ENCODE data around the gene PFKP. TPM values are rescaled to one million over a fixed set of nuclear protein-coding genes. Genes with fewer than 3 reads are reported as not detected.
"Not testable (repeated sequence)": the region's sequence is repeated elsewhere in the genome, so short reads cannot be mapped to it uniquely, and the experiment has no call there.

The PFKP gene
- polyA plus RNA-seq, 6 donors from 2014 or later = 26.3 to 51.2 (median 39.7) TPM

GRCh38 chr10:3053155-3053554 is 14.2 kb upstream of the PFKP start:
- peaks cover 0 to 4% (median 0%) of the 10 kb centered on the region in 7 donors for H3K9me3 Mint-ChIP-seq
- no peak for ATAC-seq (ENCODE audit: low read depth in 2 of 2)
- no peaks in the 10 kb centered on the region for H3K36me3 Mint-ChIP-seq
- no peak for DNase-seq
- H3K4me3 Mint-ChIP-seq = no peak overlapping the region
- H3K4me1 Mint-ChIP-seq = no peaks in the 10 kb centered on the region
- H3K27me3 Mint-ChIP-seq = peaks cover 23 to 37% (median 27%) of the 10 kb centered on the region in 3 donors
- H3K27ac Mint-ChIP-seq = no peak overlapping the region

GRCh38 chr10:3054183-3054850 is 13.0 kb upstream of the PFKP start:
- Mint-ChIP-seq H3K27me3 (peaks cover 20 to 30% (median 27%) of the 10 kb centered on the region in 3 donors), H3K4me1 (no peaks in the 10 kb centered on the region), H3K9me3 (peaks cover 0 to 4% (median 0%) of the 10 kb centered on the region in 7 donors), H3K4me3 (no peak overlapping the region), H3K36me3 (no peaks in the 10 kb centered on the region), H3K27ac (no peak overlapping the region)
- DNase-seq (no peak), ATAC-seq (ENCODE audit: low read depth in 2 of 2) (no peak)

- Mint-ChIP-seq H3K4me3 (no peak overlapping the region), H3K9me3 (peaks cover 0 to 4% (median 0%) of the 10 kb centered on the region in 7 donors), H3K36me3 (no peaks in the 10 kb centered on the region), H3K27me3 (peaks cover 16 to 27% (median 26%) of the 10 kb centered on the region in 3 donors), H3K4me1 (no peaks in the 10 kb centered on the region), H3K27ac (no peak overlapping the region)
- no peak for DNase-seq
- no peak for ATAC-seq (ENCODE audit: low read depth in 2 of 2)
These were observed 12.5 kb upstream of the PFKP start for GRCh38 chr10:3054851-3055199.

GRCh38 chr10:3056280-3057037 is 10.9 kb upstream of the PFKP start:
- no peak overlapping the region for H3K4me3 Mint-ChIP-seq
- peaks cover 0 to 4% (median 0%) of the 10 kb centered on the region in 7 donors for H3K9me3 Mint-ChIP-seq
- H3K27me3 Mint-ChIP-seq = peaks cover 8 to 22% (median 17%) of the 10 kb centered on the region in 3 donors
- H3K4me1 Mint-ChIP-seq = no peaks in the 10 kb centered on the region
- H3K27ac Mint-ChIP-seq = peak overlapping the region in 2 of 6 donors; percentile 37 to 62
- ATAC-seq (ENCODE audit: low read depth in 2 of 2) = no peak
- no peak for DNase-seq
- H3K36me3 Mint-ChIP-seq = no peaks in the 10 kb centered on the region

- ATAC-seq (ENCODE audit: low read depth in 2 of 2) (no peak), DNase-seq (no peak)
- Mint-ChIP-seq H3K27me3 (peaks cover 8 to 22% (median 17%) of the 10 kb centered on the region in 3 donors), H3K4me1 (no peaks in the 10 kb centered on the region), H3K4me3 (no peak overlapping the region), H3K9me3 (peaks cover 0 to 4% (median 0%) of the 10 kb centered on the region in 7 donors), H3K36me3 (no peaks in the 10 kb centered on the region), H3K27ac (peak overlapping the region in 1 of 6 donors; percentile 17)
These were observed 9.4 kb upstream of the PFKP start for GRCh38 chr10:3057946-3058345.

- H3K4me1 Mint-ChIP-seq = peaks cover 4 to 6% (median 4%) of the 10 kb centered on the region in 3 donors
- no peaks in the 10 kb centered on the region for H3K36me3 Mint-ChIP-seq
- ATAC-seq (ENCODE audit: low read depth in 2 of 2) = no peak
- no peak for DNase-seq
- peaks cover 8 to 21% (median 8%) of the 10 kb centered on the region in 3 donors for H3K27me3 Mint-ChIP-seq
- no peaks in the 10 kb centered on the region for H3K9me3 Mint-ChIP-seq
- peak overlapping the region in 1 of 6 donors; percentile 49 for H3K27ac Mint-ChIP-seq
- H3K4me3 Mint-ChIP-seq = no peak overlapping the region
These were observed 7.4 kb upstream of the PFKP start for GRCh38 chr10:3059974-3060373.

- Mint-ChIP-seq H3K27ac (no peak overlapping the region), H3K4me3 (no peak overlapping the region), H3K36me3 (no peaks in the 10 kb centered on the region), H3K4me1 (peaks cover 4 to 6% (median 4%) of the 10 kb centered on the region in 3 donors), H3K9me3 (no peaks in the 10 kb centered on the region), H3K27me3 (peaks cover 8 to 19% (median 8%) of the 10 kb centered on the region in 3 donors)
- no peak for DNase-seq
- ATAC-seq (ENCODE audit: low read depth in 2 of 2) = peak; percentile 36 to 43
These were observed 6.9 kb upstream of the PFKP start for GRCh38 chr10:3060481-3060889.

GRCh38 chr10:3061323-3061898 is 5.9 kb upstream of the PFKP start:
- not testable (repeated sequence) for H3K9me3 Mint-ChIP-seq; H3K36me3 Mint-ChIP-seq; H3K4me3 Mint-ChIP-seq; ATAC-seq (ENCODE audit: low read depth in 2 of 2); DNase-seq; H3K27ac Mint-ChIP-seq
- Mint-ChIP-seq H3K4me1 (peaks cover 9 to 14% (median 10%) of the 10 kb centered on the region in 3 donors), H3K27me3 (peaks cover 5 to 14% (median 5%) of the 10 kb centered on the region in 3 donors)

GRCh38 chr10:3062502-3063186 is 4.7 kb upstream of the PFKP start:
- DNase-seq (no peak), ATAC-seq (ENCODE audit: low read depth in 2 of 2) (no peak)
- H3K36me3 Mint-ChIP-seq = no peaks in the 10 kb centered on the region
- no peaks in the 10 kb centered on the region for H3K9me3 Mint-ChIP-seq
- peaks cover 10 to 14% (median 12%) of the 10 kb centered on the region in 3 donors for H3K4me1 Mint-ChIP-seq
- no peak overlapping the region for H3K27ac Mint-ChIP-seq
- no peak overlapping the region for H3K4me3 Mint-ChIP-seq
- H3K27me3 Mint-ChIP-seq = peaks cover 0 to 4% (median 0%) of the 10 kb centered on the region in 3 donors

- Mint-ChIP-seq H3K36me3 (no peaks in the 10 kb centered on the region), H3K4me3 (peak overlapping the region in 1 of 8 donors; percentile 85), H3K27ac (peak overlapping the region in 1 of 6 donors; percentile 59), H3K4me1 (peaks cover 14 to 27% (median 20%) of the 10 kb centered on the region in 3 donors), H3K27me3 (no peaks in the 10 kb centered on the region), H3K9me3 (no peaks in the 10 kb centered on the region)
- DNase-seq = peak; percentile 26
- peak; percentile 51 to 68 for ATAC-seq (ENCODE audit: low read depth in 2 of 2)
These were observed 2.9 kb upstream of the PFKP start for GRCh38 chr10:3064423-3064822.

- no peak for ATAC-seq (ENCODE audit: low read depth in 2 of 2)
- peak overlapping the region; percentile 49 to 94 (median 80) for H3K4me3 Mint-ChIP-seq
- peaks cover 0 to 5% of the 10 kb centered on the region in 2 donors for H3K36me3 Mint-ChIP-seq
- DNase-seq = no peak
- no peaks in the 10 kb centered on the region for H3K27me3 Mint-ChIP-seq
- peak overlapping the region in 1 of 6 donors; percentile 66 for H3K27ac Mint-ChIP-seq
- H3K9me3 Mint-ChIP-seq = no peaks in the 10 kb centered on the region
- peaks cover 23 to 37% (median 28%) of the 10 kb centered on the region in 3 donors for H3K4me1 Mint-ChIP-seq
These were observed 1.7 kb upstream of the PFKP start for GRCh38 chr10:3065622-3066021.

GRCh38 chr10:3066317-3067117 is 831 bp upstream of the PFKP start:
- DNase-seq = no peak
- Mint-ChIP-seq H3K9me3 (no peaks in the 10 kb centered on the region), H3K4me1 (peaks cover 26 to 40% (median 28%) of the 10 kb centered on the region in 3 donors), H3K36me3 (peaks cover 0 to 5% of the 10 kb centered on the region in 2 donors), H3K27me3 (no peaks in the 10 kb centered on the region), H3K4me3 (peak overlapping the region; percentile 60 to 94 (median 82)), H3K27ac (peak overlapping the region in 3 of 6 donors; percentile 38 to 76 (median 69))
- no peak for ATAC-seq (ENCODE audit: low read depth in 2 of 2)

All from naive B cell (primary cell).